GM19238 (cell line): ENCODE results near the gene DDX1.
"Not testable (repeated sequence)": the region's sequence is repeated elsewhere in the genome, so short reads cannot be mapped to it uniquely, and the experiment has no call there.

Experiments used
- DNase-seq: peaks from one replicate; pipeline ENCODE4 v3.0.0; 2011; ENCODE audit warnings: low spot score; ENCODE audit not compliant: insufficient read length

The DDX1 gene

GRCh38 chr2:15616429-15616828, 24.8 kb downstream of the DDX1 start:
- DNase-seq = no peak

GRCh38 chr2:15616850-15617777, 25.4 kb downstream of the DDX1 start:
- no peak for DNase-seq

GRCh38 chr2:15617778-15618448, 26.2 kb downstream of the DDX1 start:
- no peak for DNase-seq

GRCh38 chr2:15618449-15618855, 26.8 kb downstream of the DDX1 start:
- no peak for DNase-seq

- no peak for DNase-seq
Measured at GRCh38 chr2:15619076-15619475, 27.4 kb downstream of the DDX1 start.

GRCh38 chr2:15619510-15619909, 27.8 kb downstream of the DDX1 start:
- no peak for DNase-seq

- DNase-seq = no peak
Measured at GRCh38 chr2:15619938-15620337, 28.3 kb downstream of the DDX1 start.

- no peak for DNase-seq
Measured at GRCh38 chr2:15620340-15620739, 28.7 kb downstream of the DDX1 start.

GRCh38 chr2:15620857-15621471, 29.3 kb downstream of the DDX1 start:
- DNase-seq = no peak

- DNase-seq = not testable (repeated sequence)
Measured at GRCh38 chr2:15621472-15621870, 29.8 kb downstream of the DDX1 start.

GRCh38 chr2:15622214-15622613, 30.5 kb downstream of the DDX1 start:
- DNase-seq = no peak

GRCh38 chr2:15622614-15623480, 31.2 kb downstream of the DDX1 start:
- DNase-seq = no peak

GRCh38 chr2:15623481-15623796, 31.8 kb downstream of the DDX1 start:
- DNase-seq = no peak

GRCh38 chr2:15623898-15624541, 32.4 kb downstream of the DDX1 start:
- no peak for DNase-seq

- no peak for DNase-seq
Measured at GRCh38 chr2:15624903-15625302, 33.2 kb downstream of the DDX1 start.

GRCh38 chr2:15625344-15626036, 33.8 kb downstream of the DDX1 start:
- no peak for DNase-seq

- DNase-seq = no peak
Measured at GRCh38 chr2:15626126-15626525, 34.5 kb downstream of the DDX1 start.

GRCh38 chr2:15626967-15627366, 35.3 kb downstream of the DDX1 start:
- no peak for DNase-seq

GRCh38 chr2:15627817-15628684, 36.4 kb downstream of the DDX1 start:
- no peak for DNase-seq
